WTC11 (cell line): ENCODE results near the gene MTTP. TPM values are rescaled to one million over a fixed set of nuclear protein-coding genes. Genes with fewer than 3 reads are reported as not detected.

ENCODE experiments used
- ATAC-seq: fragments of 200-7000 bp; cut with Tn5 transposase; 2 replicates; pipeline ENCODE4 v1.10.0; 2021; ENCODE audit warnings: mild to moderate bottlenecking, moderate library complexity
- CTCF ChIA-PET: fragments of 300-600 bp; sonication (Branson Sonifier 250); formaldehyde crosslinking; loops from one replicate; lab custom pipeline; 2021; ENCODE audit warnings: antibody characterized with exemption; lab: Charles Lee
- POLR2A ChIA-PET: fragments of 350-600 bp; sonication (Branson Sonifier 250); formaldehyde crosslinking; loops from one replicate; lab custom pipeline; 2021; ENCODE audit warnings: antibody characterized with exemption; lab: Charles Lee
- DNase-seq: peaks from one replicate; pipeline ENCODE4 v3.0.0; 2021; ENCODE audit warnings: low spot score
- H3K27ac Mint-ChIP-seq: 2 replicates; pipeline ENCODE4 v1.8.0; 2021; ENCODE audit warnings: mixed read lengths
- H3K27me3 Mint-ChIP-seq: 2 replicates; pipeline ENCODE4 v1.8.0; 2021; ENCODE audit warnings: low read depth, mild to moderate bottlenecking, moderate library complexity, mixed read lengths
- H3K36me3 Mint-ChIP-seq: 2 replicates; pipeline ENCODE4 v1.8.0; 2021; ENCODE audit warnings: mixed read lengths
- H3K4me1 Mint-ChIP-seq: 2 replicates; pipeline ENCODE4 v1.8.0; 2022; ENCODE audit warnings: mixed read lengths
- H3K4me3 Mint-ChIP-seq: 2 replicates; pipeline ENCODE4 v1.8.0; 2021; ENCODE audit warnings: mild to moderate bottlenecking, moderate library complexity, mixed read lengths
- H3K9me3 Mint-ChIP-seq: 2 replicates; pipeline ENCODE4 v1.8.0; 2021; ENCODE audit warnings: mixed read lengths
- ELF4 ChIP-seq: sonication (generic); formaldehyde crosslinking; IDR thresholded peaks from 2 replicates; pipeline ENCODE4 v1.8.1; 2022; ENCODE audit warnings: low read depth, mild to moderate bottlenecking, moderate library complexity, missing genetic modification reagents
- EMX1 ChIP-seq: fragments of 250-450 bp; sonication (Bioruptor Pico); IDR thresholded peaks from 2 replicates; pipeline ENCODE4 v1.8.0; 2021; ENCODE audit warnings: mild to moderate bottlenecking
- ETV6 ChIP-seq: sonication (generic); formaldehyde crosslinking; IDR thresholded peaks from 2 replicates; pipeline ENCODE4 v1.8.1; 2022; ENCODE audit warnings: mild to moderate bottlenecking, missing genetic modification reagents
- FOXK1 ChIP-seq: sonication (generic); formaldehyde crosslinking; IDR thresholded peaks from 2 replicates; pipeline ENCODE4 v1.8.0; 2022; ENCODE audit warnings: mild to moderate bottlenecking, moderate library complexity, missing genetic modification reagents
- IRF2 ChIP-seq: sonication (generic); formaldehyde crosslinking; IDR thresholded peaks from 2 replicates; pipeline ENCODE4 v1.8.0; 2022; ENCODE audit warnings: low read depth, missing genetic modification reagents, borderline replicate concordance
- MXD4 ChIP-seq: fragments of 250-450 bp; sonication (Bioruptor Pico); IDR thresholded peaks from 2 replicates; pipeline ENCODE4 v1.8.0; 2021; ENCODE audit warnings: mild to moderate bottlenecking, moderate library complexity, borderline replicate concordance
- RORB ChIP-seq: fragments of 250-450 bp; sonication (Bioruptor Pico); IDR thresholded peaks from 2 replicates; pipeline ENCODE4 v1.9.0; 2021; ENCODE audit warnings: mild to moderate bottlenecking
- ZBTB21 ChIP-seq: sonication (generic); formaldehyde crosslinking; IDR thresholded peaks from 2 replicates; pipeline ENCODE4 v1.8.1; 2023; ENCODE audit warnings: mild to moderate bottlenecking, missing genetic modification reagents, borderline replicate concordance
- ZNF121 ChIP-seq: sonication (generic); formaldehyde crosslinking; IDR thresholded peaks from 2 replicates; pipeline ENCODE4 v1.8.0; 2023; ENCODE audit warnings: missing genetic modification reagents
- ZNF416 ChIP-seq: fragments of 250-450 bp; sonication (Bioruptor Pico); IDR thresholded peaks from 2 replicates; pipeline ENCODE4 v1.9.0; 2021; ENCODE audit warnings: mild to moderate bottlenecking, inconsistent platforms
- total RNA-seq: library from RNA; stranded (reverse); gene quantifications from 3 replicates; pipeline ENCODE4 v1.2.3, GENCODE V29; 2021
- TF ChIP-seq, protein P1 (sequence below): sonication (generic); formaldehyde crosslinking; IDR thresholded peaks from 2 replicates; pipeline ENCODE4 v1.8.0; 2023; ENCODE audit warnings: missing genetic modification reagents
- TF ChIP-seq, protein P2 (sequence below): sonication (generic); formaldehyde crosslinking; IDR thresholded peaks from 2 replicates; pipeline ENCODE4 v1.8.1; 2022; ENCODE audit warnings: low read depth, missing genetic modification reagents, borderline replicate concordance
- TF ChIP-seq, protein P3 (sequence below): fragments of 250-450 bp; sonication (Bioruptor Pico); IDR thresholded peaks from 2 replicates; pipeline ENCODE4 v1.9.0; 2021; ENCODE audit warnings: moderate library complexity, mild to moderate bottlenecking, inconsistent platforms, borderline replicate concordance
- TF ChIP-seq, protein P4 (sequence below): fragments of 250-450 bp; sonication (Bioruptor Pico); IDR thresholded peaks from 2 replicates; pipeline ENCODE4 v1.9.0; 2021; ENCODE audit warnings: mild to moderate bottlenecking
- TF ChIP-seq, protein P5 (sequence below): sonication (generic); formaldehyde crosslinking; conservative IDR thresholded peaks from 2 replicates; pipeline ENCODE4 v1.8.1; 2023; ENCODE audit warnings: mild to moderate bottlenecking, low read depth, missing genetic modification reagents, moderate library complexity
- TF ChIP-seq, protein P6 (sequence below): fragments of 250-450 bp; sonication (Bioruptor Pico); IDR thresholded peaks from 2 replicates; pipeline ENCODE4 v1.9.0; 2021; ENCODE audit warnings: mild to moderate bottlenecking
- TF ChIP-seq, protein P7 (sequence below): sonication (generic); formaldehyde crosslinking; IDR thresholded peaks from 2 replicates; pipeline ENCODE4 v1.8.0; 2022; ENCODE audit warnings: mild to moderate bottlenecking, missing genetic modification reagents
- TF ChIP-seq, protein P8 (sequence below): sonication (generic); formaldehyde crosslinking; IDR thresholded peaks from 2 replicates; pipeline ENCODE4 v1.8.1; 2023; ENCODE audit warnings: mild to moderate bottlenecking, missing genetic modification reagents, moderate library complexity
- TF ChIP-seq, protein P9 (sequence below): sonication (generic); formaldehyde crosslinking; IDR thresholded peaks from 2 replicates; pipeline ENCODE4 v1.8.1; 2022; ENCODE audit warnings: mild to moderate bottlenecking, missing genetic modification reagents, moderate library complexity, borderline replicate concordance

The MTTP gene
- total RNA-seq, 1 experiment from 2014 or later: 0.26 TPM

DNA sequence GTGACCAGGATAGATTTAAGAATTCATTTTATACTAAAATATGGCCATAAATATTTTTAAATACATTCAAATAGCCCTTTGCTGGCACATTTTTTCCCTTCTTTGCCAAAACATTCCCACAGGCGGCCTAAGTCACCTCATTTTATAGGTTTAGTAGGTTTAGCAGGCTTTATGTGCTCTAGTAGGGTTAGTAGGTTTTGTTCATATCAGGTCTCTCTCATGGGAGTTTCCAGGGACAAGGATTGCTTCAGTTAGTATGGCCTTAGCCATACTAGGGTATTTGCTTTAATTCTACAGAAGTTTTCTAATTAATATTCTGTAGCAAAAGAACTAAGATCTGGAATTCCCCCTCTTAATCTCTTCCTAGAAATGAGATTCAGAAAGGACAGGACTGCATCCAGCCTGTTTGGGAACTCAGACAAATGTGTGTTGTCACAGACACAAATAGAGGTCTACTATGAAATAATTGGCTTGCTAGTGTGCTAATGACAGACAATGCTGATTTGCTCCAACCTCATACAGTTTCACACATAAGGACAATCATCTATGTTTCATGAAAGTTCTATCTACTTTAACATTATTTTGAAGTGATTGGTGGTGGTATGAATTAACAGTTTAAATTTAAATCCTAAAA, 772 bp upstream of the MTTP start:
- POLR2A ChIA-PET: no interaction called here
- DNase-seq (no peak), ATAC-seq (no peak)
- Mint-ChIP-seq H3K27me3 (peaks cover 4% of the 10 kb centered on the region; the same call in 1 of the 2 replicates), H3K36me3 (no peaks in the 10 kb centered on the region), H3K4me1 (peaks cover 9% of the 10 kb centered on the region), H3K4me3 (no peak overlapping the region), H3K27ac (no peak overlapping the region), H3K9me3 (no peaks in the 10 kb centered on the region)
- TF ChIP-seq, protein P1, sequence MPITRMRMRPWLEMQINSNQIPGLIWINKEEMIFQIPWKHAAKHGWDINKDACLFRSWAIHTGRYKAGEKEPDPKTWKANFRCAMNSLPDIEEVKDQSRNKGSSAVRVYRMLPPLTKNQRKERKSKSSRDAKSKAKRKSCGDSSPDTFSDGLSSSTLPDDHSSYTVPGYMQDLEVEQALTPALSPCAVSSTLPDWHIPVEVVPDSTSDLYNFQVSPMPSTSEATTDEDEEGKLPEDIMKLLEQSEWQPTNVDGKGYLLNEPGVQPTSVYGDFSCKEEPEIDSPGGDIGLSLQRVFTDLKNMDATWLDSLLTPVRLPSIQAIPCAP (CRISPR knock-in tag): no peak
- TF ChIP-seq ZBTB21 (CRISPR knock-in tag) (no peak), ZNF121 (CRISPR knock-in tag) (no peak), IRF2 (CRISPR knock-in tag) (no peak), MXD4 (CRISPR knock-in tag) (no peak), ETV6 (CRISPR knock-in tag) (no peak), EMX1 (CRISPR knock-in tag) (no peak), FOXK1 (CRISPR knock-in tag) (no peak), ELF4 (CRISPR knock-in tag) (no peak), ZNF416 (CRISPR knock-in tag) (no peak), RORB (CRISPR knock-in tag) (no peak)
- TF ChIP-seq, protein P2, sequence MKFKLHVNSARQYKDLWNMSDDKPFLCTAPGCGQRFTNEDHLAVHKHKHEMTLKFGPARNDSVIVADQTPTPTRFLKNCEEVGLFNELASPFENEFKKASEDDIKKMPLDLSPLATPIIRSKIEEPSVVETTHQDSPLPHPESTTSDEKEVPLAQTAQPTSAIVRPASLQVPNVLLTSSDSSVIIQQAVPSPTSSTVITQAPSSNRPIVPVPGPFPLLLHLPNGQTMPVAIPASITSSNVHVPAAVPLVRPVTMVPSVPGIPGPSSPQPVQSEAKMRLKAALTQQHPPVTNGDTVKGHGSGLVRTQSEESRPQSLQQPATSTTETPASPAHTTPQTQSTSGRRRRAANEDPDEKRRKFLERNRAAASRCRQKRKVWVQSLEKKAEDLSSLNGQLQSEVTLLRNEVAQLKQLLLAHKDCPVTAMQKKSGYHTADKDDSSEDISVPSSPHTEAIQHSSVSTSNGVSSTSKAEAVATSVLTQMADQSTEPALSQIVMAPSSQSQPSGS (CRISPR knock-in tag): no peak
- TF ChIP-seq, protein P3, sequence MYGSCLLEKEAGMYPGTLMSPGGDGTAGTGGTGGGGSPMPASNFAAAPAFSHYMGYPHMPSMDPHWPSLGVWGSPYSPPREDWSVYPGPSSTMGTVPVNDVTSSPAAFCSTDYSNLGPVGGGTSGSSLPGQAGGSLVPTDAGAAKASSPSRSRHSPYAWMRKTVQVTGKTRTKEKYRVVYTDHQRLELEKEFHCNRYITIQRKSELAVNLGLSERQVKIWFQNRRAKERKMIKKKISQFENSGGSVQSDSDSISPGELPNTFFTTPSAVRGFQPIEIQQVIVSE (CRISPR knock-in tag): no peak
- TF ChIP-seq, protein P4, sequence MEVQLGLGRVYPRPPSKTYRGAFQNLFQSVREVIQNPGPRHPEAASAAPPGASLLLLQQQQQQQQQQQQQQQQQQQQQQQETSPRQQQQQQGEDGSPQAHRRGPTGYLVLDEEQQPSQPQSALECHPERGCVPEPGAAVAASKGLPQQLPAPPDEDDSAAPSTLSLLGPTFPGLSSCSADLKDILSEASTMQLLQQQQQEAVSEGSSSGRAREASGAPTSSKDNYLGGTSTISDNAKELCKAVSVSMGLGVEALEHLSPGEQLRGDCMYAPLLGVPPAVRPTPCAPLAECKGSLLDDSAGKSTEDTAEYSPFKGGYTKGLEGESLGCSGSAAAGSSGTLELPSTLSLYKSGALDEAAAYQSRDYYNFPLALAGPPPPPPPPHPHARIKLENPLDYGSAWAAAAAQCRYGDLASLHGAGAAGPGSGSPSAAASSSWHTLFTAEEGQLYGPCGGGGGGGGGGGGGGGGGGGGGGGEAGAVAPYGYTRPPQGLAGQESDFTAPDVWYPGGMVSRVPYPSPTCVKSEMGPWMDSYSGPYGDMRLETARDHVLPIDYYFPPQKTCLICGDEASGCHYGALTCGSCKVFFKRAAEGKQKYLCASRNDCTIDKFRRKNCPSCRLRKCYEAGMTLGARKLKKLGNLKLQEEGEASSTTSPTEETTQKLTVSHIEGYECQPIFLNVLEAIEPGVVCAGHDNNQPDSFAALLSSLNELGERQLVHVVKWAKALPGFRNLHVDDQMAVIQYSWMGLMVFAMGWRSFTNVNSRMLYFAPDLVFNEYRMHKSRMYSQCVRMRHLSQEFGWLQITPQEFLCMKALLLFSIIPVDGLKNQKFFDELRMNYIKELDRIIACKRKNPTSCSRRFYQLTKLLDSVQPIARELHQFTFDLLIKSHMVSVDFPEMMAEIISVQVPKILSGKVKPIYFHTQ (CRISPR knock-in tag): no peak
- TF ChIP-seq, protein P5, sequence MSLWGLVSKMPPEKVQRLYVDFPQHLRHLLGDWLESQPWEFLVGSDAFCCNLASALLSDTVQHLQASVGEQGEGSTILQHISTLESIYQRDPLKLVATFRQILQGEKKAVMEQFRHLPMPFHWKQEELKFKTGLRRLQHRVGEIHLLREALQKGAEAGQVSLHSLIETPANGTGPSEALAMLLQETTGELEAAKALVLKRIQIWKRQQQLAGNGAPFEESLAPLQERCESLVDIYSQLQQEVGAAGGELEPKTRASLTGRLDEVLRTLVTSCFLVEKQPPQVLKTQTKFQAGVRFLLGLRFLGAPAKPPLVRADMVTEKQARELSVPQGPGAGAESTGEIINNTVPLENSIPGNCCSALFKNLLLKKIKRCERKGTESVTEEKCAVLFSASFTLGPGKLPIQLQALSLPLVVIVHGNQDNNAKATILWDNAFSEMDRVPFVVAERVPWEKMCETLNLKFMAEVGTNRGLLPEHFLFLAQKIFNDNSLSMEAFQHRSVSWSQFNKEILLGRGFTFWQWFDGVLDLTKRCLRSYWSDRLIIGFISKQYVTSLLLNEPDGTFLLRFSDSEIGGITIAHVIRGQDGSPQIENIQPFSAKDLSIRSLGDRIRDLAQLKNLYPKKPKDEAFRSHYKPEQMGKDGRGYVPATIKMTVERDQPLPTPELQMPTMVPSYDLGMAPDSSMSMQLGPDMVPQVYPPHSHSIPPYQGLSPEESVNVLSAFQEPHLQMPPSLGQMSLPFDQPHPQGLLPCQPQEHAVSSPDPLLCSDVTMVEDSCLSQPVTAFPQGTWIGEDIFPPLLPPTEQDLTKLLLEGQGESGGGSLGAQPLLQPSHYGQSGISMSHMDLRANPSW: no peak
- TF ChIP-seq, protein P6, sequence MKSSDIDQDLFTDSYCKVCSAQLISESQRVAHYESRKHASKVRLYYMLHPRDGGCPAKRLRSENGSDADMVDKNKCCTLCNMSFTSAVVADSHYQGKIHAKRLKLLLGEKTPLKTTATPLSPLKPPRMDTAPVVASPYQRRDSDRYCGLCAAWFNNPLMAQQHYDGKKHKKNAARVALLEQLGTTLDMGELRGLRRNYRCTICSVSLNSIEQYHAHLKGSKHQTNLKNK (CRISPR knock-in tag): no peak
- TF ChIP-seq, protein P7, sequence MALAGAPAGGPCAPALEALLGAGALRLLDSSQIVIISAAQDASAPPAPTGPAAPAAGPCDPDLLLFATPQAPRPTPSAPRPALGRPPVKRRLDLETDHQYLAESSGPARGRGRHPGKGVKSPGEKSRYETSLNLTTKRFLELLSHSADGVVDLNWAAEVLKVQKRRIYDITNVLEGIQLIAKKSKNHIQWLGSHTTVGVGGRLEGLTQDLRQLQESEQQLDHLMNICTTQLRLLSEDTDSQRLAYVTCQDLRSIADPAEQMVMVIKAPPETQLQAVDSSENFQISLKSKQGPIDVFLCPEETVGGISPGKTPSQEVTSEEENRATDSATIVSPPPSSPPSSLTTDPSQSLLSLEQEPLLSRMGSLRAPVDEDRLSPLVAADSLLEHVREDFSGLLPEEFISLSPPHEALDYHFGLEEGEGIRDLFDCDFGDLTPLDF (CRISPR knock-in tag): no peak
- TF ChIP-seq, protein P8, sequence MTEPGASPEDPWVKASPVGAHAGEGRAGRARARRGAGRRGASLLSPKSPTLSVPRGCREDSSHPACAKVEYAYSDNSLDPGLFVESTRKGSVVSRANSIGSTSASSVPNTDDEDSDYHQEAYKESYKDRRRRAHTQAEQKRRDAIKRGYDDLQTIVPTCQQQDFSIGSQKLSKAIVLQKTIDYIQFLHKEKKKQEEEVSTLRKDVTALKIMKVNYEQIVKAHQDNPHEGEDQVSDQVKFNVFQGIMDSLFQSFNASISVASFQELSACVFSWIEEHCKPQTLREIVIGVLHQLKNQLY (CRISPR knock-in tag): no peak
- TF ChIP-seq, protein P9, sequence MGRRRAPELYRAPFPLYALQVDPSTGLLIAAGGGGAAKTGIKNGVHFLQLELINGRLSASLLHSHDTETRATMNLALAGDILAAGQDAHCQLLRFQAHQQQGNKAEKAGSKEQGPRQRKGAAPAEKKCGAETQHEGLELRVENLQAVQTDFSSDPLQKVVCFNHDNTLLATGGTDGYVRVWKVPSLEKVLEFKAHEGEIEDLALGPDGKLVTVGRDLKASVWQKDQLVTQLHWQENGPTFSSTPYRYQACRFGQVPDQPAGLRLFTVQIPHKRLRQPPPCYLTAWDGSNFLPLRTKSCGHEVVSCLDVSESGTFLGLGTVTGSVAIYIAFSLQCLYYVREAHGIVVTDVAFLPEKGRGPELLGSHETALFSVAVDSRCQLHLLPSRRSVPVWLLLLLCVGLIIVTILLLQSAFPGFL (CRISPR knock-in tag): no peak
- CTCF ChIA-PET: no interaction called here
